ENCODE data around the gene EPHA2.

The EPHA2 gene

GRCh38 chr1:16149146-16149545 lies 6.7 kb downstream of the EPHA2 start:
- no peak for DNase-seq

- DNase-seq = no peak
Observed at GRCh38 chr1:16148329-16149092, 7.4 kb downstream of the EPHA2 start.

DNA sequence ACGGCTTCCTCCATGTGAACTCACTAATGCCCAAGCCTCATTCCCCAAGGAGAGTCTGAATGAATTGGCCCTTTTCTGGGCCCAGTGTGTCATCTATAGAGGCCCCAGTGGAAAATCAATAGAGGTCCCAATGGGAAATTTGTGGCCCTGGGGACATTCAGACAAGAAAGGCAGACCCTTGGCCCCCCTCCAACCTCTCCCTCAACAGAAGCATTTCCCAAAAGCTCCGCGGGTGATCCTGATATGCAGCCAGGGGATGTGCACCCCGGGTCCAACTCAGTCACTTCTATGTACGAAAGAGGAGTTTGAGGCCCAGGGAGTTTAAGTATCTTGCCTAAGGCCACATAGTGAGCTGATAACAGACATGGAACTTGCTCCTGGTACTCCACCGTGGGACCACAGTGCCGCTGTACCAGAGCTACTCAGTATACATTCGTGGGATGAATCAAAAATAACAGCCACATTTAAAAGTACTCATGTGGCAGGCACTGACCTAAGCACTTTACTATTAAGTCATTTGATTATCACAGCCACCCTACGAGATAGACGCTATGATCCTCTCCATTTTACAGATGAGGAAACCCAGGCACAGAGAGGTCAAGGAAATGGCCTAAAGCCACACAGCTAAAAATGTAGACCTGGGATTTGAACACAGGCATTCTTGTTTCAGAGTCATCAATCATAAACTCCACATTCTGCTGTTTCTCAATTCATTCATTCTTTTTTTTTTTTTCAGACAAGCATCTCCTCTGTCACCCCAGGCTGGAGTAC lies 8.5 kb downstream of the EPHA2 start:
- no peak for DNase-seq

- no peak for DNase-seq
Observed at GRCh38 chr1:16146279-16147155, 9.4 kb downstream of the EPHA2 start.

GRCh38 chr1:16145662-16146278 lies 10.1 kb downstream of the EPHA2 start:
- no peak for DNase-seq

- DNase-seq = no peak
Observed at GRCh38 chr1:16145030-16145661, 10.7 kb downstream of the EPHA2 start.

DNA sequence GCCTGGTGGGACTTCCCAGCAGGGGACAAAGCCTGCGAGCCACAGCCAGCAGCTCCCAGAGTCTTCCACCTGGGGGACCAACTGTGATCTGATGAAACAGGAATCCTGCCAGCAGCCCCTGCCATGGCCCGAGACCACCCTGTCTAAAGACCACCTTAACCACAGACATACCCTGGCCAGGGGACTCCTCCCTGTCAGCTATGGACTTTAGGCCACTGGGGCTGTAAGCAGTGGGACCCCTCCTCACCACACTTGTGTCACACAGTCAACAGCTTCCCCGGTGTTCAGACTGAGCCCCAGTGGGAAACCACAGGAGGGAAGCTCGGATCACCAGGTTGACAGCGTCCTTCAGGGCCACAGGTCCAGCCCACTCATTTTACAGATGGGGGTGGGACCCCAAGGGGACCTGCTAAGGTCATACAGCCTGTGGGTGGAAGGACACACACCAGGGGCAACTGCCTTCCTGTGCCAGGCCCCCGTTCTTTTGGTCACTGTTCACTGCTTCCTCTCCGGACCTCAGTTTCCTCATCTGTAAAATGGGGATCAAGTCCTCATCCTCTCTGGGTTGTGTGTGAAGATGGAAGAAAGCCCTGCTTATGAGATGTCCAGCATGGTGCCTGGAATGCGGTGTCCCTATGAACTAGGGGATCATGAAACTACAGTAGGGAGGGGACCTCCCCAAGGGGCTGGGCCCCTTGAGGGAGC lies 11.4 kb downstream of the EPHA2 start:
- no peak for DNase-seq

DNA sequence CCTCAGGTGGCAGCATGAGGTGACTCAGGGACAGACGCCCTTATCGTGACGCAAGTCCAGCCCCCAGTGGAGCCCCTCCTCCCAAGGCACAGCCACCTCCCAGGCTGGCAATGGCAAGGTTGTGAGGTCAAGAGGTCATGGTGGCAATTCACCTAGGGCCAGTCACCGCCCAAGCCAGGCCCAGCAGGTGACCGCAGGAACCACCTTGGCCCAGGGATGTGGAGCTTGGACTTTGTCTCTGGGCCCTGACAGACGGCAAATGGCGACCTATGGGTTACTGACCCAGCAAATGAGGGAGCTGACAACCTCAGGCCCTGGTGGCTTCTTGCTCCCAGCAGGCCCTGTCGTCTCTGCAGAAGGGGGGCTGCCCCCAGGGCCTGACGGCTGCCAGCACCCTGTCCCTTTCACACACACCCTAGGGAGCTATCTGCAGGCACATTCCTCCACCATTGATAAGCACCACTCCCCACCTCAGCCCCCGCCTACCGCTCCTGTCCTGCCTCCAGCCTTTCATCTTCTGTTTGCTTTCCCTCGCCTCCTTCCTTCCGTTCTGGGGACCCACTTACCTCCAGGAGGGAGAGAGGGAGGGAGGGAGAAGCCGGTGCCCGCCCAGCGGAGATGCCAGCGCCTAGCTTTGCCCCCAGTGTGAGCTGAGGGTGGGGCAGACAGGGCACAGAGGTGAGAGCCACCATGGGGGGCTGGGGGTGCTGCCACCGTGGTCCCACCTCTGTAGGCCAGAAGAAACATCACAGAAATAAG lies 12.1 kb downstream of the EPHA2 start:
- no peak for DNase-seq

DNA sequence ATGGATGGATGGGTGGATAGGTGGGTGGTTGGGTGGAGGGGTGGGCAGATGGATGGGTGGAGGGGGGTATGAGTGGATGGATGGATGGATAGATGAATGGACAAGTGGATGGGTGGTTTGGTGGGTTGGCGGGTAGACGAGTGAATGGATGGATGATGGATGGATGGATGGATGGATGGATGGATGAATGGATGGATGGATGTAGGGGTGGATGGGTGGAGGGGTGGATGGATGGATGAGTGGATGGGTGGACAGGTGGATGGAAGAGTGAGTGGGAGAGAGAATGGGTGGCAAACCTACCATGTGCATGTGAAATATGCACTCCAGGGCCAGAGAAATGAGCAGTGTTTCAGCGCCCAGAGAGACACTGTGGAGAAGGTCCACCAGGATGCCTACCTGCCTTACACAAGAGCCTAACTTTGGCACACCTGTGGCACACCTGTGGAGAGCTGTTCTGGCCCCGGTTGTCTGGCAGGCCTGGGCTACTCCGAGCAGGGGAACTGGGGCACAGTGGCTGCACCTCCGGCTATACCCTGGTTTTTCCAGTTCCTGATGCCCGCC lies 12.8 kb downstream of the EPHA2 start:
- DNase-seq = no peak

DNA sequence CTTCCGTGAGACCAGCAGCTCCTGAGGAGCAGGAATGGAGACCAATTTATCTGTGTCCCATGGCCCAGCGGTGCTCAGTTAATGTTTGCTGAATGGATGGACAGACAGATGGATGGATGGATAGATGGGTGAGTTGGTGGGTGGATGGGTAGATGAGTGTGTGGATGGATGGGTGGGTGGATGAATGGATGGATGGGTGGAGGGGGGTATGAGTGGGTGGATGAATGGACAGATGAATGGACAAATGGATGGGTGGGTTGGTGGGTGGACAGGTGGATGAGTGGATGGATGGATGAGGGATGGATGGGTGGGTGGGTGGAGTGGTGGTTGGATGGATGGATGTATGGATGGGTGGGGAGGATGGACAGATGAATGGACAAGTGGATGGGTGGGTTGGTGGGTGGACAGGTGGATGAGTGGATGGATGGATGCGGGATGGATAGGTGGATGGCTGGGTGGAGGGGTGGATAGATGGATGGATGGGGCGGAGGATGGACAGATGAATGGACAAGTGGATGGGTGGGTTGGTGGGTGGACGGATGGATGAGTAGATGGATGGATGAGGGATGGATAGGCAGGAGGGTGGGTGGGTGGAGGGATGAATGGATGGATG lies 13.4 kb downstream of the EPHA2 start:
- DNase-seq = no peak

GRCh38 chr1:16141573-16142336 lies 14.1 kb downstream of the EPHA2 start:
- no peak for DNase-seq

- DNase-seq = no peak
Observed at GRCh38 chr1:16140068-16140596, 15.7 kb downstream of the EPHA2 start.

- DNase-seq = no peak
Observed at GRCh38 chr1:16139473-16139962, 16.4 kb downstream of the EPHA2 start.

DNA sequence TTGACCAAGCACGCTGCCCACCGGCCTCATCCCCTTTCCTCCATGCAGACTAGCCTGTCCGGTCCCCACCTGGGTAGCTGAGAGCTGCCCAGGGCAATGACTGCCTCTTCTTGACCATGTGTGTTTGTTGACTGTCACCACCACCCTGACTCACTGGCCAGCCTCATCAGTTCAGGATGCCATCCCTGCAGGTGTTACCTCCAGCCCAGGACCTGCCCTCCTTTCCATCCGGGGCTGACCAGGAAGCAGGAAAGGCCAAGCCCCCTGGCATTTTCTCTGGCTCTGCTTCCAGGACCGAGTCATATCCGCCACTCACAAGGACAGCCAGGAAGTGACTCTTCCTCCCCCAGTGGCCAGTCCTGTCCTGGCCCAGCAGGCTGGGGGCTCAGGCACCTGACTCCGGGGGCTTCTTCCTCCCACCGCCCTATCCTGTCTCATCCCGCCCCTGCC lies 17.1 kb downstream of the EPHA2 start:
- DNase-seq = no peak

DNA sequence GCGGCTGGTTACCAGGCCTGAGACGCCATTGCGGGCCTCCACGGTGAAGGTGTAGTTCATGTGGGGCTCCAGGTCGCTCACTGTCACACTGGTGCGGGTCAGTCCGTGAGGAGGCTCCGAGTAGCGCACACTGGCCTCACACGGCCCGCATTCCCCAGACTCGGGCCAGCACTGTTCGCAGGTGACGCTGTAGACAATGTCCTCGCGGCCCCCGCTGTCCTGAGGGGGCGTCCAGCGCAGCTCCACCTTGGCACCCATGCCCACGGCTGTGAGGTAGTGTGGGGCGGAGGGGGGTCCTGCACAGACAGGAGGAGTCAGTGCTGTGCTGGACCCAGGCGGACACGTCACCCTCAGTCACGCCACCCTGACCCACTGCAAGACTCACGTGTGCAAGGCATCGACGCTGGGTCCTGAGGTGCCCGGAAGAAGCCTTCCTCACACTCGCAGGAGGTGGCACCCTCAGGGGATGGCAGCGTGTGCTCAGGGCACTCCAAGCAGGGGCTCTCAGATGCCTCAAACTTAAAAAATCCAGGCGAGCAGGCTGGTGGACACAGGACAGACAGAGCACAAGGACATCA lies 17.9 kb downstream of the EPHA2 start:
- no peak for DNase-seq

DNA sequence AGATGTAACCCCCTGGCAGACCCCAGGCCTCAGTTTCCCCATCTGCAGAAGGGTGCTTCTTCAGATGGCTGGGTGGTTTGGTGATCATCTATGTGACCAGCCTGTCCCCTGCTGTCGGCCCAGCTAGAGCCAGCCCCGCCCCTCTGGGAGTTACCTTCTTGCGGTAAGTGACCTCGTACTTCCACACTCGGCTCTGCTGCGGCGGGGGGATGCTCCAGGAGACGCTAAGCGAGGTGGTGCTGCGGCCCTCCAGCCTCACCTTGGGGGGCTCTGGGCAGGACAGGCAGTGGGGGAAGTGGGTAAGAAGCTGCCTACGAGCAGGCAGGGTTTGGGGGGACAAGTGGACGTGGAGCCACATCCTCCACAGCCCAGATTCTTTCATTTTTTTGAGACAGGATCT lies 20.4 kb downstream of the EPHA2 start:
- DNase-seq = no peak

- no peak for DNase-seq
Observed at GRCh38 chr1:16134906-16135305, 21.0 kb downstream of the EPHA2 start.

DNA sequence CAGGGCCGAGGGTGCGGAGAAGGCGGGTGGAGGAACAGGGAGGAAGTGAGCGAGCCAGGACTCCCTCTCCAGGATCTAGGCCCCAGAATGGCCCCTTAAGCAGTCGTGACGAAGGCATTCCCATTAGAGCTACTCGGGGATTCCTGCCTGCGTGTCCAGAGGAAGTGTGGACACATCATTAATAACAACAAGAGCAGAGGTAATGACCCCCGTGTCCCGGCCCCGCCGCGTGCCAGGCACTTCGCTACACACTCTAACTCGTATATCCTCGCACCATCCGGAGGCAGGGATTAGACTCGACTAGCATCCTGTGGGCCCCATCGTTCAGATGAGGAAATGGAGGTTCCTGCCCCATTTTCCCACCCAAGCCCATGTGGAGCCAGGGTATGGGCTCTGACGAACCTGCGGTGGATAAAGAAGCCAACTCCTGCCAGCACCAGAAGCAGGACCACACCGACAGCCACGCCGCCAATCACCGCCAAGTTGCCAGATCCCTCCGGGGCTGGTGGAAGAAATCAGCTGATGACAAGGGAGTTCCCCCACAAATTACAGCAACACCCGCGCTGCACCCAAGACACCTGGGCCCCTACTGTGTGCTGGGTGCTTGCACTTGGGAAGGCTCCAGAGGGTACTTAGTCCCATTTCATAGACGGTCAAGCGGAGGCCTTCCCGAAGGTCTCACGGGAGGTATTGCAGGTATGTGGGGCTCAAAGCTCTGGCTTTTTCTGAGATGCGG lies 21.6 kb downstream of the EPHA2 start:
- no peak for DNase-seq

Measured in activated gamma-delta T cell (primary cell).